ENCODE data around the gene BTF3L4.

BTF3L4 gene

GRCh38 chr1:52127181-52128180 lies 71.4 kb downstream of the BTF3L4 start:
- DNase-seq = peak; percentile 5

GRCh38 chr1:52139817-52140540 lies 83.9 kb downstream of the BTF3L4 start:
- peak; percentile 6 for DNase-seq
